ENCODE data around the gene ZBTB8A.
A peak's percentile ranks its signal among the peaks of the same experiment; 100 is the strongest.
"Not testable (repeated sequence)": the region's sequence is repeated elsewhere in the genome, so short reads cannot be mapped to it uniquely, and the experiment has no call there.

Gene ZBTB8A

GRCh38 chr1:32622806-32623681 is 83.8 kb downstream of the ZBTB8A start:
- no peak for DNase-seq

- DNase-seq, result peak; percentile 5
Measured at GRCh38 chr1:32623775-32624174, 84.5 kb downstream of the ZBTB8A start.

GRCh38 chr1:32626176-32626575 is 86.9 kb downstream of the ZBTB8A start:
- no peak for DNase-seq

GRCh38 chr1:32627596-32628162 is 88.5 kb downstream of the ZBTB8A start:
- DNase-seq, result no peak

- not testable (repeated sequence) for DNase-seq
Measured at GRCh38 chr1:32630173-32630572, 90.9 kb downstream of the ZBTB8A start.

- no peak for DNase-seq
Measured at GRCh38 chr1:32632829-32633228, 93.6 kb downstream of the ZBTB8A start.

GRCh38 chr1:32635508-32636277 is 96.5 kb downstream of the ZBTB8A start:
- no peak for DNase-seq

GRCh38 chr1:32636914-32637645 is 97.9 kb downstream of the ZBTB8A start:
- DNase-seq, result no peak

- no peak for DNase-seq
Measured at GRCh38 chr1:32639489-32640075, 100.4 kb downstream of the ZBTB8A start.

- DNase-seq, result not testable (repeated sequence)
Measured at GRCh38 chr1:32642292-32642827, 103.1 kb downstream of the ZBTB8A start.

GRCh38 chr1:32644426-32644825 is 105.2 kb downstream of the ZBTB8A start:
- DNase-seq, result no peak

- peak; percentile 27 for DNase-seq
Measured at GRCh38 chr1:32647308-32648134, 108.3 kb downstream of the ZBTB8A start.

GRCh38 chr1:32650248-32650751 is 111.1 kb downstream of the ZBTB8A start, which contains the start of gene ZBTB8OS:
TSS of gene ZBTB8OS (minus strand) at chr1:32650550. CDS start at chr1:32650529, 21 bp downstream.
- DNase-seq, result peak; percentile 86

GRCh38 chr1:32650752-32651460 is 111.7 kb downstream of the ZBTB8A start, which contains the start of gene RBBP4:
TSS of gene RBBP4 (plus strand) at chr1:32651208. CDS start at chr1:32651307, 99 bp downstream.
- DNase-seq, result peak; percentile 97

- peak; percentile 49 for DNase-seq
Measured at GRCh38 chr1:32651461-32652073, 112.3 kb downstream of the ZBTB8A start.

GRCh38 chr1:32652244-32652962 is 113.2 kb downstream of the ZBTB8A start:
- no peak for DNase-seq

All from stimulated activated naive CD4-positive, alpha-beta T cell treated with Interleukin-2 at 50 U/mL for 16 hours (primary cell).